Fibroblast of mammary gland (primary cell): ENCODE data around the gene HIRA.

ENCODE experiments used
- DNase-seq: peaks from one replicate; pipeline ENCODE4 v3.0.0-alpha.2; 2010; ENCODE audit warnings: low read depth
- H3K4me3 ChIP-seq: 2 replicates; pipeline ENCODE4 v1.5.1; 2011; ENCODE audit warnings: low read depth, mild to moderate bottlenecking, low read length, moderate library complexity; ENCODE audit not compliant: control insufficient read depth
- CTCF ChIP-seq: conservative IDR thresholded peaks from 2 replicates; pipeline ENCODE4 v1.5.1; 2011; ENCODE audit warnings: low read depth, low read length, inconsistent platforms; ENCODE audit not compliant: control insufficient read depth, insufficient read depth

The HIRA gene

GRCh38 chr22:19396934-19397733 is 34.4 kb downstream of the HIRA start:
- no peak for DNase-seq
- no peak for TF ChIP-seq CTCF
- H3K4me3 ChIP-seq, result no peak overlapping the region

DNA sequence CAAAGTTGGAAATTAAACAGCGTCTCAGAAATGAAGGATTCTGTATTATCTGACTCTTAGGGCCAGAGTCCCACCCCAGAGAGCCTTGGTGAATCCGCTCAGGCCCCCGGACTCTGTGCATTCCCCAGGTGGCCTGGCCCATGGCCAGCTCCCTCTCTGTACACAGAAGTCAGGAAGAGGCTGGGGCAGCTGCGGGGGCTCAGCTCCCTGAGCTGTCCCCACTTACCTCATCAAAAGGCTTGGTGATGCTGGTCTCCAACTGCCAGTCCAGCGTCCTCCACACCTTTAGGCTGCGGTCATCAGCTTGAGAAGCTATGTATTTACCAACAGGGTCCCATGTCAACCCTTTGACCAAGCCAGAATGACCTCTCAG is 35.0 kb downstream of the HIRA start:
- no peak for DNase-seq
- H3K4me3 ChIP-seq, result no peak overlapping the region
- TF ChIP-seq CTCF, result no peak

GRCh38 chr22:19395276-19395675 is 36.3 kb downstream of the HIRA start:
- DNase-seq, result no peak
- no peak for TF ChIP-seq CTCF
- H3K4me3 ChIP-seq, result no peak overlapping the region

DNA sequence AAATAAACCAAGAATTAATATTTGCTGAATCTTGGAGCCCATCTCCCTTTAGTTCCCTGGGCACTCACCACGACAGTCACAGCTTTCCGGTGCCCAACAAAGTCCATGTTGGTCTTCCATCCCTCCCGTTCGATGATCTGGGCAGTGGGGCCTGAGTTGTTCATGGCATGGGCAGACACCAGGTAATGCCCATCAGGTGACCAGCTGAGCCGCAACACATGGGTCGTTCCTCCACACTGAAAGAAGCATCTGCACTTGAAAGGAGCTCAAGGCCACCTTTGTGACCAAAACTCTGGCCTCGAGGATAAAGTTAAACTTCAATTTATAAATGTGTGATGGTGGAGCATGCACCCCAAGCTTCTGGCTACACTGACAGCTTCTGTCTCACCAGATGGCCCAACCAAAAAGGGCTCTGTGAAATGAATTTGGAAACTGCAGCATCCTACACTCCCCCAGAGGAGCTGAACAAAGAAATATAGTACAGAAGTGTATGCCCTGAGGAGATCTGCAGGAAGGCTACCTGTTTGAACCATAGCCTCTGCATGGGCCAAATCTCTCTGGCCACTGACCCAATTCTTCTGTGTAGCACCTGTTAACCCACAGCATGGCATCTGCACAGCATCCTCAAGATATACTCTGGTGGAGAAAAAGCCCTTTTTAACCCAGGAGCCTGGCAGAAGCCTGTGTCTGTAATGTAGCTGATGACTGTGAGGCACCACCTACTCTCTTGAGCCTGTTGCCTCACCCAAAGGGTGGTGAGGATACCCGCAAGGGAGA is 37.1 kb downstream of the HIRA start:
- no peak for DNase-seq
- TF ChIP-seq CTCF, result no peak
- H3K4me3 ChIP-seq, result no peak overlapping the region

DNA sequence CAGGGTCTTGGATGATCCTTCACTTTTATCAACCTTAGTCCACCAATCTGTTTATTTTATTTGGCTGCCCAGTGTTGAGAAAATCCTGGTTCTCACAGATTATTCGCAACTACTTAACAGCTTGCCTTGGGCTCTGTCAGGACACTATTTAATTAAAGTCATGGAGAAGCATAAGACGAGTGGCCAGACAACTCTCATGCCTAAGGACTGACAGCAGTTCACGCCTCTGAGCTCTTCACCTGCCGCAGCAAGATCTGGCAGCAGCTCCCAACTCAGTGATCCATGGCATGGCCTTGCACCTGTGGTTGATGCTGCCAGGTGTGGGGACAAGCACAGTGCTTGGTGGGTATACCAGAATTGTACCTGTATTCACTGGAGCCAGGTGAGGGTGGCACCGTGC is 37.8 kb downstream of the HIRA start:
- DNase-seq, result no peak
- no peak for TF ChIP-seq CTCF
- H3K4me3 ChIP-seq, result no peak overlapping the region

GRCh38 chr22:19387575-19387974 is 44.0 kb downstream of the HIRA start:
- H3K4me3 ChIP-seq, result no peak overlapping the region
- DNase-seq, result no peak
- TF ChIP-seq CTCF, result no peak
